B cell (primary cell): ENCODE data around the gene CAMSAP2. TPM values are rescaled to one million over a fixed set of nuclear protein-coding genes. Genes with fewer than 3 reads are reported as not detected.

Experiments used
- ATAC-seq: fragments of 200-7000 bp; cut with Tn5 transposase; one replicate; pipeline ENCODE4 v1.10.0; 2021; ENCODE audit warnings: low read depth, mild to moderate bottlenecking, moderate number of reproducible peaks, moderate library complexity
- CTCF ChIA-PET: fragments of 350-600 bp; sonication (Branson Sonifier 250); formaldehyde crosslinking; loops from one replicate; lab custom pipeline; 2021; ENCODE audit warnings: antibody characterized with exemption, inconsistent platforms; lab: Charles Lee
- POLR2A ChIA-PET: fragments of 350-600 bp; sonication (Branson Sonifier 250); formaldehyde crosslinking; loops from one replicate; lab custom pipeline; 2021; ENCODE audit warnings: antibody characterized with exemption; lab: Charles Lee
- DNase-seq: peaks from one replicate; pipeline ENCODE4 v3.0.0; 2013
- H2AFZ ChIP-seq: 2 replicates; pipeline ENCODE4 v1.6.1; 2012; ENCODE audit warnings: mild to moderate bottlenecking, low read depth, low read length; ENCODE audit not compliant: insufficient read depth, poor library complexity, severe bottlenecking
- H3K27ac ChIP-seq, 2 donors: 1 replicate in 1 of 2; 2 replicates in 1 of 2; pipeline ENCODE4 v1.5.1; 2012 to 2013; ENCODE audit warnings: low read length in 2 of 2, mild to moderate bottlenecking in 2 of 2, moderate library complexity in 1 of 2
- H3K27me3 ChIP-seq, 4 experiments: fragments of 200-600 bp in 1 of 4; sonication (generic) in 1 of 4; replicated peaks in 1 of 4; 1 replicate in 2 of 4; 2 replicates in 2 of 4; pipeline versions ENCODE4 v1.6.1 to v1.7.0; 2013 to 2016; ENCODE audit warnings: low read length in 3 of 4, mild to moderate bottlenecking in 2 of 4, mixed read lengths in 1 of 4, moderate library complexity in 1 of 4; ENCODE audit not compliant: insufficient read depth in 4 of 4, control insufficient read depth in 3 of 4; ENCODE audit errors: control extremely low read depth in 1 of 4
- H3K36me3 ChIP-seq, 2 experiments: replicated peaks in 1 of 2; 1 replicate in 1 of 2; 2 replicates in 1 of 2; pipeline versions ENCODE4 v1.6.1 to v1.7.1; 2013; ENCODE audit warnings: low read length in 1 of 2; ENCODE audit not compliant: insufficient read depth in 2 of 2, control insufficient read depth in 1 of 2; ENCODE audit errors: control extremely low read depth in 1 of 2, extremely low read depth in 1 of 2
- H3K4me1 ChIP-seq, 2 donors: fragments of 200-600 bp in 1 of 2; sonication (generic) in 1 of 2; 1 replicate in 1 of 2; 2 replicates in 1 of 2; pipeline versions ENCODE4 v1.5.1 to v1.6.1; 2013 to 2017; ENCODE audit warnings: low read length in 2 of 2; ENCODE audit not compliant: control insufficient read depth in 2 of 2, insufficient read depth in 2 of 2
- H3K4me2 ChIP-seq: replicated peaks from 2 replicates; pipeline ENCODE3; 2012; ENCODE audit warnings: mild to moderate bottlenecking, low read depth, low read length; ENCODE audit not compliant: poor library complexity, severe bottlenecking
- H3K4me3 ChIP-seq, 5 experiments: fragments of 200-600 bp in 1 of 5; sonication (generic) in 1 of 5; 1 replicate in 3 of 5; 2 replicates in 2 of 5; pipeline versions ENCODE4 v1.5.1 to v1.7.0; 2011 to 2016; ENCODE audit warnings: low read length in 4 of 5, mild to moderate bottlenecking in 4 of 5, low read depth in 2 of 5, control low read depth in 1 of 5, moderate library complexity in 1 of 5; ENCODE audit not compliant: insufficient read depth in 1 of 5; ENCODE audit errors: control extremely low read depth in 1 of 5, extremely low read depth in 1 of 5
- H3K79me2 ChIP-seq: fragments of 200-600 bp; sonication (generic); one replicate; pipeline ENCODE4 v1.6.0; 2016; ENCODE audit warnings: low read length; ENCODE audit not compliant: control insufficient read depth, insufficient read depth
- H3K9ac ChIP-seq: fragments of 200-600 bp; sonication (generic); 2 replicates; pipeline ENCODE4 v1.6.1; 2017; ENCODE audit warnings: mild to moderate bottlenecking, low read length, moderate library complexity
- H3K9me3 ChIP-seq, 3 donors: one replicate each; pipeline versions ENCODE4 v1.6.1 to v1.7.1; 2013; ENCODE audit warnings: low read length in 2 of 3; ENCODE audit not compliant: control insufficient read depth in 2 of 3, insufficient read depth in 1 of 3; ENCODE audit errors: control extremely low read depth in 1 of 3
- H4K20me1 ChIP-seq: 2 replicates; pipeline ENCODE4 v1.6.0; 2012; ENCODE audit warnings: mild to moderate bottlenecking, low read length; ENCODE audit not compliant: insufficient read depth, control insufficient read depth, poor library complexity, severe bottlenecking
- H3K27ac Mint-ChIP-seq: one replicate; pipeline ENCODE4 v1.8.0; 2021; ENCODE audit warnings: mixed read lengths
- H3K27me3 Mint-ChIP-seq: one replicate; pipeline ENCODE4 v1.8.0; 2021; ENCODE audit warnings: mixed read lengths
- H3K4me1 Mint-ChIP-seq: one replicate; pipeline ENCODE4 v1.8.0; 2021; ENCODE audit warnings: mixed read lengths
- H3K4me3 Mint-ChIP-seq: one replicate; pipeline ENCODE4 v1.8.0; 2021; ENCODE audit warnings: mixed read lengths
- H3K9me3 Mint-ChIP-seq: one replicate; pipeline ENCODE4 v1.8.0; 2022; ENCODE audit warnings: mixed read lengths; ENCODE audit not compliant: insufficient read depth
- EZH2 ChIP-seq: IDR thresholded peaks from 2 replicates; pipeline ENCODE4 v1.6.1; 2012; ENCODE audit warnings: borderline replicate concordance, low read depth, mild to moderate bottlenecking, moderate library complexity, low read length; ENCODE audit not compliant: insufficient read depth, poor library complexity, severe bottlenecking
- WGBS: methylation state at CpG from one replicate; pipeline ENCODE4 v1.1.5; 2013; ENCODE audit warnings: missing lambda C conversion rate; ENCODE audit not compliant: insufficient coverage; 5-methylcytosine and 5-hydroxymethylcytosine counted together
- intact Hi-C: fragments of 100-400 bp; cut with micrococcal nuclease; formaldehyde crosslinking; loops from one replicate; pipeline ENCODE4 v1.10.0; 2022
- polyA plus RNA-seq: library from polyadenylated mRNA; depleted of rRNA; stranded (reverse); fragments of >200 nt; gene quantifications from 2 replicates; pipeline ENCODE4 v1.2.3, GENCODE V29; 2012
- total RNA-seq, 2 donors: library from RNA; stranded (reverse); fragments of 120-200 nt in 1 of 2; gene quantifications; 1 replicate in 1 of 2; 2 replicates in 1 of 2; pipeline versions ENCODE4 v1.2.3 to v1.2.4, GENCODE V29; 2013 to 2022
- TF ChIP-seq, protein P1 (sequence below): fragments of 200-600 bp; IDR thresholded peaks from one replicate; pipeline ENCODE4 v1.8.0; 2022; ENCODE audit warnings: antibody characterized with exemption, mild to moderate bottlenecking

CAMSAP2 gene
- total and polyA plus RNA-seq, 2 donors (not counting 1 experiment from before 2014, with no cell fraction given), result 0.10 to 2.1 TPM

DNA sequence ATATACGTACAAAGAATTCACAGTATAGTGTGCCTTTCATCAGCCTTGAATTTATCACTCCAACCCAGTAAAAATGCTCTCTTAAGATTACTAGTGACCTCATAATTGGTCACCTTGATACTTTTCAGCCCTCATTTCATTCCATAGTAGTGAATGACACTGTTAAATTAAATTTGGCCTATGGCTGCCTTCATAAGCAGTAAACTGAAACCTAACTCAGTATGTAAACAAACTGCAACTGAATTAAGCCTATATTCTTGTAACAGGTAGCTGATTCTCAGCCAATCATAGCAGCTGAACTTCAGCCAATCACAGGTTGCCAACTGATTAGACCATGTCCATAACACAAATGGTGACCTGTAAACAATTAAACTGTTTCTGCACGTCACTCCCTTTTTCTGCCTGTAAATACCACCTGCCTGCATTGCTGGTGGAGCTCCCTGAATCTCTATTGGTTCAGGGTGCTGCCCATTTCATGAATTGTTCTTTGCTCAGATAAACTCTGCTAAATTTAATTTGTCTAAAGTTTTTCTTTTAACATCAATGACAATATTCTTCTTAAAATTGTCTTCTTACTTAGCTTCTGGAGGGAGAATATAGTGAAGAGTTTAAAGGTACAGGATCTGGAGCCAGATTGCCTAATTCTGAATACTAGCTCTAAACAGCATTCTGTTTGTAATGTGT, 24.0 kb upstream of the CAMSAP2 start:
- Histone ChIP-seq H3K4me2 (no peak overlapping the region), H2AFZ (no peak overlapping the region), H3K4me3 (no peak overlapping the region), H3K4me1 (no peaks in the 10 kb centered on the region), H3K9me3 (no peaks in the 10 kb centered on the region), H3K27me3 (peaks cover 0 to 9% (median 1%) of the 10 kb centered on the region in 4 experiments), H3K27ac (no peak overlapping the region), H3K79me2 (no peaks in the 10 kb centered on the region), H4K20me1 (no peaks in the 10 kb centered on the region), H3K9ac (no peak overlapping the region), H3K36me3 (no peaks in the 10 kb centered on the region)
- H3K27me3 Mint-ChIP-seq, result peaks cover 22% of the 10 kb centered on the region
- no peak overlapping the region for H3K4me3 Mint-ChIP-seq
- ChIA-PET POLR2A (no interaction called here), CTCF (no interaction called here)
- WGBS, result 100% methylated on average over 1 of the region's 2 CpGs
- intact Hi-C loops, result no loop called here
- no peak for ATAC-seq
- H3K4me1 Mint-ChIP-seq, result no peaks in the 10 kb centered on the region
- H3K27ac Mint-ChIP-seq, result no peak overlapping the region
- no peak for TF ChIP-seq EZH2
- TF ChIP-seq, protein P1, sequence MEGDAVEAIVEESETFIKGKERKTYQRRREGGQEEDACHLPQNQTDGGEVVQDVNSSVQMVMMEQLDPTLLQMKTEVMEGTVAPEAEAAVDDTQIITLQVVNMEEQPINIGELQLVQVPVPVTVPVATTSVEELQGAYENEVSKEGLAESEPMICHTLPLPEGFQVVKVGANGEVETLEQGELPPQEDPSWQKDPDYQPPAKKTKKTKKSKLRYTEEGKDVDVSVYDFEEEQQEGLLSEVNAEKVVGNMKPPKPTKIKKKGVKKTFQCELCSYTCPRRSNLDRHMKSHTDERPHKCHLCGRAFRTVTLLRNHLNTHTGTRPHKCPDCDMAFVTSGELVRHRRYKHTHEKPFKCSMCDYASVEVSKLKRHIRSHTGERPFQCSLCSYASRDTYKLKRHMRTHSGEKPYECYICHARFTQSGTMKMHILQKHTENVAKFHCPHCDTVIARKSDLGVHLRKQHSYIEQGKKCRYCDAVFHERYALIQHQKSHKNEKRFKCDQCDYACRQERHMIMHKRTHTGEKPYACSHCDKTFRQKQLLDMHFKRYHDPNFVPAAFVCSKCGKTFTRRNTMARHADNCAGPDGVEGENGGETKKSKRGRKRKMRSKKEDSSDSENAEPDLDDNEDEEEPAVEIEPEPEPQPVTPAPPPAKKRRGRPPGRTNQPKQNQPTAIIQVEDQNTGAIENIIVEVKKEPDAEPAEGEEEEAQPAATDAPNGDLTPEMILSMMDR, result no peak
- no peak for DNase-seq
- peaks cover 3% of the 10 kb centered on the region for H3K9me3 Mint-ChIP-seq

DNA sequence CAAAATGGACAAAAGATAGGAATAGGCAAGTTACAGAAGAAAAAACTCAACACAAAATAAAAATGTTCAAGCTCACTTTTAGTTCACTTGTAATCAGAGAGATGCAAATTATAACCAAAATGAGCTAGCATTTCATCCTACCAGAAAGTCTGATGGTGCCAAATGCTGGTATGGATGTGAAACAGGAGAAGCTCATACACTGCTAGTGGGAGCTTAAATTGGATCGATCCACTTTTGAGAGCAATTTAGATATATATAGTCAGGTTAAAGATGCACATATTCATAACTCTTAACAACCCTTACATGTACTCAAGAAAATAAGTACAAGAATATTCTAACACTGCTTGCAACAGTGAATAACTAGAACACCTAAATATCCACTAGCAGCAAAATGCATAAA, 18.5 kb upstream of the CAMSAP2 start:
- DNase-seq, result no peak
- intact Hi-C loops, result no loop called here
- Histone ChIP-seq H3K79me2 (no peaks in the 10 kb centered on the region), H3K9me3 (no peaks in the 10 kb centered on the region), H4K20me1 (no peaks in the 10 kb centered on the region), H3K4me2 (no peak overlapping the region), H3K36me3 (no peaks in the 10 kb centered on the region), H3K27me3 (peaks cover 0 to 9% (median 0%) of the 10 kb centered on the region in 4 experiments), H3K9ac (no peak overlapping the region), H3K27ac (no peak overlapping the region), H2AFZ (no peak overlapping the region), H3K4me1 (no peaks in the 10 kb centered on the region), H3K4me3 (no peak overlapping the region)
- Mint-ChIP-seq H3K9me3 (no peaks in the 10 kb centered on the region), H3K4me1 (no peaks in the 10 kb centered on the region), H3K27me3 (peaks cover 22% of the 10 kb centered on the region), H3K4me3 (no peak overlapping the region), H3K27ac (no peak overlapping the region)
- no CpG with 5 or more reads among the region's 1 CpG for WGBS
- no peak for ATAC-seq
- ChIA-PET POLR2A (no interaction called here), CTCF (no interaction called here)
- TF ChIP-seq, protein P1, result no peak
- TF ChIP-seq EZH2, result no peak
